BLaER1 treated with 17β-estradiol and CSF1 and Interleukin-3, amounts not matched to agents 10 nM and 100 nM (cell line): ENCODE measurements around the gene ATRIP.

ENCODE experiments used
- H3K27ac ChIP-seq, 11 experiments: shearing (Covaris generic); formaldehyde crosslinking; 2 replicates each; pipeline ENCODE4 v1.8.1; 2022
- H3K27me3 ChIP-seq, 11 experiments: shearing (Covaris generic); formaldehyde crosslinking; 2 replicates each; pipeline ENCODE4 v1.8.1; 2022
- H3K36me3 ChIP-seq, 11 experiments: shearing (Covaris generic); formaldehyde crosslinking; 2 replicates each; pipeline ENCODE4 v1.8.1; 2022
- H3K4me1 ChIP-seq, 10 experiments: shearing (Covaris generic); formaldehyde crosslinking; 2 replicates each; pipeline ENCODE4 v1.8.1; 2022
- H3K4me2 ChIP-seq, 11 experiments: shearing (Covaris generic); formaldehyde crosslinking; 2 replicates each; pipeline ENCODE4 v1.8.1; 2022
- H3K4me3 ChIP-seq, 10 experiments: shearing (Covaris generic); formaldehyde crosslinking; 2 replicates each; pipeline ENCODE4 v1.8.1; 2022
- H3K9ac ChIP-seq, 11 experiments: shearing (Covaris generic); formaldehyde crosslinking; 2 replicates each; pipeline ENCODE4 v1.8.1; 2022
- H3K9me3 ChIP-seq, 11 experiments: shearing (Covaris generic); formaldehyde crosslinking; replicated peaks in 1 of 11; 2 replicates each; pipeline ENCODE4 v1.8.1; 2022
- H4K20me1 ChIP-seq, 11 experiments: shearing (Covaris generic); formaldehyde crosslinking; 2 replicates each; pipeline ENCODE4 v1.8.1; 2022
- Cebpa-rat ChIP-seq, 11 experiments: shearing (Covaris generic); IDR thresholded peaks; 2 replicates each; pipeline ENCODE4 v1.8.1; 2022

ATRIP gene

DNA sequence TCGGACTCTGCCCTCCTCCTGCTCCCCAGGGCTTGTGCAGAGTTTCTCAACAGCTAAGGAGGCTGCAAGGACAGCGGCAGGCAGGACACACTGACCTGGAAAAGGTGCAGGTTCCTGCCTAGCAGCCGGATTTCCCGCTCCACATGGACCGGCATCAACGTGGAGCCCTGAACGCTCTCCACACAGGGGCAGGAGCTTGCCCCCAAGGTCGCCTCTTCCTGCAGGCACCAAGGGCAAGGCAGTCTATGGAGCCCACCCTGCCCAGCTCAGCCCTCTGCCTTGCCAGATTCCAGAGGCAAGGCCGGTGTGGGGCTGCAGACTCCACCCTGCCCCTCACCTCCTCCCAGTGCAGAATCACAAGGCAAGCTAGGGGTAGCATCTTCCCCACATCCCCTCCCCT, 27.4 kb upstream of the ATRIP start:
- H3K36me3 ChIP-seq, result peaks cover 46 to 99% (median 89%) of the 10 kb centered on the region in 11 experiments
- H3K27ac ChIP-seq, result no peak overlapping the region
- no peak overlapping the region for H3K4me2 ChIP-seq
- H3K27me3 ChIP-seq, result no peaks in the 10 kb centered on the region
- H3K9ac ChIP-seq, result peak overlapping the region in 2 of 11 experiments; percentile 7 to 9; a peak in 3 of 22 replicates
- H4K20me1 ChIP-seq, result peaks cover 0 to 89% (median 63%) of the 10 kb centered on the region in 11 experiments; a peak in 18 of 22 replicates
- no peaks in the 10 kb centered on the region for H3K9me3 ChIP-seq
- peaks cover 17 to 28% (median 23%) of the 10 kb centered on the region in 10 experiments for H3K4me1 ChIP-seq
- no peak overlapping the region for H3K4me3 ChIP-seq
- no peak for TF ChIP-seq Cebpa-rat (IDR thresholded peaks at IDR 0.05)

DNA sequence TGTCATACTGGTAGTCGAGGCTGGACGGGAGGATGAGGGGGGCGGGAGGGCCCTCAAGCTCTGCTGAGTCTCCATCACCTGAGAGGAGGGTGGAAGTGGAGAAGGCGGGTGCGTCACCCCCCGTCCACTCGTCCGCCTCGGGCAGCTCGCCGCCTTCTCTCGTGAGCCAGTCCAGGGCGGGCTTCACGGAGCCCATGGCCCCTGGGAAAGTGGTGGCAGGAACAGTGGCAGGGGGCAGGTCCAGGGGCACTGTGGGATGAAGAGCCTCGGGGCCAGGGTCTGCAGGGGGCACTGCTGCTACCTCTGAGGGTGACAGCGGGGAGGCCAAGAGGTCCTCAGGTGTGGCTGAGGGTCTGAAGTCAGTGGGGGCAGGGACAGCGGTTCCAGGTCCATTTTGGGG, 26.9 kb upstream of the ATRIP start:
- Histone ChIP-seq H3K36me3 (peaks cover 42 to 99% (median 89%) of the 10 kb centered on the region in 11 experiments), H4K20me1 (peaks cover 0 to 89% (median 68%) of the 10 kb centered on the region in 11 experiments; a peak in 18 of 22 replicates)

DNA sequence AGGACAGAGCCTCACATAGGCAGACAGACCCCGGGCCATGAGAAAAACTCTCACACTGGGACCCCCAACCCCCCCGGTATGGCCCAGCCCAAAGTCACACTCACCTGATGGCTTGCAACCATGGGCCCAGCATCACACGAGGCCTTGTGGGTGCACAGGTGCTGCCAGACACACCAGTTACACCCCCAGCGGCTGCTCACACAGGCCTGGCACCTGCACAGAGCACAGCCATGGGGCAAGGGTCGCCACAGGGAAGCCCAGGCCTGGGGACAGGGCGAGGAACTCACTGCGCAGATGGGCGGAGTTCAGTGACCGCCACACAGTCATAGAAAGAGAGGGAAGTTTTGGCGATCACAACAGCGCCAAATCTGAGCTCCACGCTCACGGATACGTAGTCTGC, 26.0 kb upstream of the ATRIP start:
- Histone ChIP-seq H3K4me3 (no peak overlapping the region), H3K36me3 (peaks cover 32 to 97% (median 82%) of the 10 kb centered on the region in 11 experiments), H3K27me3 (no peaks in the 10 kb centered on the region), H4K20me1 (peaks cover 0 to 96% (median 78%) of the 10 kb centered on the region in 11 experiments; a peak in 18 of 22 replicates), H3K27ac (no peak overlapping the region), H3K9me3 (no peaks in the 10 kb centered on the region), H3K4me1 (peaks cover 24 to 43% (median 37%) of the 10 kb centered on the region in 10 experiments), H3K4me2 (no peak overlapping the region), H3K9ac (peak overlapping the region in 4 of 11 experiments; percentile 18 to 36 (median 28); a peak in 2 of 22 replicates)
- no peak for TF ChIP-seq Cebpa-rat (IDR thresholded peaks at IDR 0.05)

More for the DNA sequence above, 26.9 kb upstream of the ATRIP start:
- H3K9me3 ChIP-seq, result no peaks in the 10 kb centered on the region
- H3K9ac ChIP-seq, result peak overlapping the region in 2 of 11 experiments; percentile 7 to 9; a peak in 2 of 22 replicates
- H3K27me3 ChIP-seq, result no peaks in the 10 kb centered on the region
- H3K4me3 ChIP-seq, result no peak overlapping the region
- no peak for TF ChIP-seq Cebpa-rat (IDR thresholded peaks at IDR 0.05)
- H3K27ac ChIP-seq, result no peak overlapping the region
- peaks cover 17 to 33% (median 28%) of the 10 kb centered on the region in 10 experiments for H3K4me1 ChIP-seq
- no peak overlapping the region for H3K4me2 ChIP-seq

DNA sequence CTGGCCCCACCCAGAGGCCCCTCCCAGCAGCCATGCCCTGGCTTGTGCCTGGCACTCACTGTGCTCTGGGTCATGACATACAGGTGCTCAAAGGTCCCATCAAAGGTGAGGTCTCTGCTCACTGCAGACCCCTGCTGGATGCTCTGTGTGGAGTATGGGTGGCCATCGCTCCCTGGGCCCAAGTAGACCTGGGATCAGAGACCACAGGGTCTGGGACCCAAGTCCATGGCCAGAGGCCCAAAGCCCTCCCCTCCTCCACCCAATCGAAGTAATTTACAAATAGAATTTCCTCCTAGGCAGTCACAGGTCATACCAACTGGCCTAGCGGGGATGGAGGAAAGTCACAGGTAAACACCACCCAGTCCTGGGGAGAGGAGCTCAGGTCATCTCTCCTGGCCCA, 24.3 kb upstream of the ATRIP start:
- Histone ChIP-seq H3K4me2 (peak overlapping the region in 10 of 11 experiments; percentile 50 to 100 (median 92); a peak in 19 of 22 replicates), H3K36me3 (peaks cover 20 to 80% (median 65%) of the 10 kb centered on the region in 11 experiments), H4K20me1 (peaks cover 0 to 99% (median 88%) of the 10 kb centered on the region in 11 experiments; a peak in 18 of 22 replicates), H3K9me3 (no peaks in the 10 kb centered on the region), H3K9ac (peak overlapping the region in 7 of 11 experiments; percentile 12 to 56 (median 38); a peak in 9 of 22 replicates), H3K27me3 (no peaks in the 10 kb centered on the region), H3K27ac (peak overlapping the region in 5 of 11 experiments; percentile 10 to 47 (median 22); a peak in 7 of 22 replicates), H3K4me3 (no peak overlapping the region), H3K4me1 (peaks cover 41 to 60% (median 54%) of the 10 kb centered on the region in 10 experiments)
- TF ChIP-seq Cebpa-rat (IDR thresholded peaks at IDR 0.05), result no peak

DNA sequence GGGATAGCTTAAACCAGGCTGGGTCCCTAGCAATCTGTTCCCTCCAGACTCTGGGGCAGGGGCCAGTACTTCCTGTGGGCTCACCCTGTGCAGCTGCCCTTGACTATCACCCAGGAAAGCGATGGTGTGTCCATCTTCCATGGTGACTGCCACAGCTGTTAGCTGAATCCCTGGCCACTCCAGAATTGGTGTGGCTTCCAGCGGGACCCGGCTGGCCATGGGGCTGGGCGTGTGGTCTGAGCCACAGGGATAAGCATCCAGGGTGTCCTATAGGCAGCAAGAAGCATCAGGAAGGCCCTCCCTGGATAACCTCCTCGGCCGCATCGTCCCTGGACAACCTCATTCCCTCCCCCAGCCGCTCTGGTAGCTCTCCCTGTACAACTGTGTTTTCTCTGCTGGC, 23.9 kb upstream of the ATRIP start:
- H3K9me3 ChIP-seq, result no peaks in the 10 kb centered on the region
- H3K4me3 ChIP-seq, result no peak overlapping the region
- H3K36me3 ChIP-seq, result peaks cover 16 to 76% (median 61%) of the 10 kb centered on the region in 11 experiments; a peak in 21 of 22 replicates
- H3K27me3 ChIP-seq, result no peaks in the 10 kb centered on the region
- peaks cover 0 to 99% (median 85%) of the 10 kb centered on the region in 11 experiments; a peak in 18 of 22 replicates for H4K20me1 ChIP-seq
- H3K4me1 ChIP-seq, result peaks cover 45 to 64% (median 59%) of the 10 kb centered on the region in 10 experiments
- peak overlapping the region in 9 of 11 experiments; percentile 12 to 98 (median 42); a peak in 14 of 22 replicates for H3K9ac ChIP-seq
- H3K27ac ChIP-seq, result peak overlapping the region in 7 of 11 experiments; percentile 10 to 47 (median 19); a peak in 10 of 22 replicates
- H3K4me2 ChIP-seq, result peak overlapping the region; percentile 42 to 100 (median 90)
- no peak for TF ChIP-seq Cebpa-rat (IDR thresholded peaks at IDR 0.05)

DNA sequence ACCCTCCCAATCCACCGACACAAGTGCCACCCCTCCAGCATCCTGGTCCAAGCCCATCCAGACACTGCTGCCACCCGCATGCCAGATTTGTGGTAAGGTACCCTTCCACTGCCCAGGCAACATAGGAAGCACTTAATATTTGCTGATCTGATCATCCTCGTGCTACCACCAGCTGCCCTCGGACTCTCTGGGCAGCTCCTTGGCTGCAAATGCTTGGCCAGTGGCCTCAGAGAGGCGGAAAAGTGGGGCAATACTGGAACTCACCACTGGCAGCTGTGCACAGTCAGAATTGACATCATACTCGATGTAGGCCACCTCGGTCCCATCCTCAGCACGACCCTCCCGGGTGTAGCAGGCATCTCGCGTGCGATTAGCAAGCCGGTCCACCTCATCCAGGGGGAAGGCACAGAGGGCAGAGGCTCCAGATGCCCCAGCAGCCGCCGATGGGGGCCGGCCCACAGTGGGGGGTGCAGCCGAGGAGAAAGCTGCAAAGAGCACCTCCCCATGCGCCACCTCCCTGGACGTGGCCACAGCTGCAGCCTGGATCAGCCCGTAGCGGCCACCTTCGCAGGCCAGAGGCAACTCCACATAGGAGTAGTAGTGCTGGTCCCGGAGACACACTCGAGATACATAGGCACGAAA, 23.2 kb upstream of the ATRIP start:
- Histone ChIP-seq H3K27ac (peak overlapping the region in 5 of 11 experiments; percentile 13 to 98 (median 22); a peak in 6 of 22 replicates), H3K4me1 (peaks cover 52 to 71% (median 65%) of the 10 kb centered on the region in 10 experiments), H3K4me2 (peak overlapping the region; percentile 42 to 100 (median 90); a peak in 21 of 22 replicates), H3K27me3 (no peaks in the 10 kb centered on the region), H3K4me3 (no peak overlapping the region), H3K36me3 (peaks cover 9 to 69% (median 54%) of the 10 kb centered on the region in 11 experiments; a peak in 21 of 22 replicates), H4K20me1 (peaks cover 0 to 99% (median 82%) of the 10 kb centered on the region in 11 experiments; a peak in 18 of 22 replicates), H3K9me3 (no peaks in the 10 kb centered on the region), H3K9ac (peak overlapping the region in 9 of 11 experiments; percentile 12 to 98 (median 42); a peak in 11 of 22 replicates)
- TF ChIP-seq Cebpa-rat (IDR thresholded peaks at IDR 0.05), result no peak

DNA sequence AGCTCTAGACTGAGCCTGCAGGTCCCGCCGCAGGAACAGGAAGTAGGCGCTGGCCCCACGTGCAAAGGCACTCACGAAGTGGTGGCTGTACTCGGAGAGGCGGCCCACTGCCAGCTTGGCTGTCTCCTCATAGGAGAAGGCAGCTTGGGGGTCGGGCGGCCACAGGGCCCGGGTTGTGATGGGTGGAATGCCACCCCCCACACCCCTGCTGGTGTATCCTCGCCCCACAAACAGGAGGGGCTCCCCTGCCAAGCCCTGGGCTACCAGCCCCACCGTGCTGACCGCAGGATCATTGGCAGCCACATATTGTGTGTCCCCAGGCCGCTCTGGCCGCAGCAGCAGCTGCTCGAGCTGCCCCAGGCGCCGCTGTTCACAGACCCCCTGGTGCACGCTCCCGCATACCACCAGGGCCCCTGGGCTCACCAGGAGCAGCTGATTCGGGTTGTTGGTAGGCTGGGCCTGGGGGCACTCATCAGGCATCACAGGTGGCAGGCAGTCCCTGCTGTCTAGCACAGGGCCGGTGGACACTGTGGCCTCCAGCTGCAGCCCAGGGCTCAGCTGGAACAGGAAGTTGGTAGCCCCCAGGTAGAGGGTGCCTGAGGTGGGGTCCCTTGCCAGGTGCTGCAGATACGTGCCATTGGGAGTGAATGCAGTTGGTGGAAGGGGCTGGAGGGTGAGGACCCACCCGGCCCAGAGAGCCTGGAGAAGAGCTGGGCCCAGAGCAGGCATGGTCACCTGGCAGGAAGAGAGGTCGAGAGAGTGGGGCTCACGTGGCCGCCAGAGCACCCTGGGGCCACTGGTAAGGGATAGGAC, 22.4 kb upstream of the ATRIP start:
- peak overlapping the region in 7 of 11 experiments; percentile 20 to 99 (median 98); a peak in 7 of 22 replicates for H3K9ac ChIP-seq
- peak overlapping the region in 5 of 11 experiments; percentile 13 to 98 (median 16); a peak in 7 of 22 replicates for H3K27ac ChIP-seq
- H3K4me2 ChIP-seq, result peak overlapping the region in 9 of 11 experiments; percentile 71 to 100 (median 97); a peak in 17 of 22 replicates
- peaks cover 53 to 71% (median 66%) of the 10 kb centered on the region in 10 experiments for H3K4me1 ChIP-seq
- no peaks in the 10 kb centered on the region for H3K27me3 ChIP-seq
- peaks cover 2 to 62% (median 47%) of the 10 kb centered on the region in 11 experiments; a peak in 19 of 22 replicates for H3K36me3 ChIP-seq
- TF ChIP-seq Cebpa-rat (IDR thresholded peaks at IDR 0.05), result no peak
- no peaks in the 10 kb centered on the region for H3K9me3 ChIP-seq
- peaks cover 0 to 92% (median 77%) of the 10 kb centered on the region in 11 experiments; a peak in 18 of 22 replicates for H4K20me1 ChIP-seq
- H3K4me3 ChIP-seq, result no peak overlapping the region

DNA sequence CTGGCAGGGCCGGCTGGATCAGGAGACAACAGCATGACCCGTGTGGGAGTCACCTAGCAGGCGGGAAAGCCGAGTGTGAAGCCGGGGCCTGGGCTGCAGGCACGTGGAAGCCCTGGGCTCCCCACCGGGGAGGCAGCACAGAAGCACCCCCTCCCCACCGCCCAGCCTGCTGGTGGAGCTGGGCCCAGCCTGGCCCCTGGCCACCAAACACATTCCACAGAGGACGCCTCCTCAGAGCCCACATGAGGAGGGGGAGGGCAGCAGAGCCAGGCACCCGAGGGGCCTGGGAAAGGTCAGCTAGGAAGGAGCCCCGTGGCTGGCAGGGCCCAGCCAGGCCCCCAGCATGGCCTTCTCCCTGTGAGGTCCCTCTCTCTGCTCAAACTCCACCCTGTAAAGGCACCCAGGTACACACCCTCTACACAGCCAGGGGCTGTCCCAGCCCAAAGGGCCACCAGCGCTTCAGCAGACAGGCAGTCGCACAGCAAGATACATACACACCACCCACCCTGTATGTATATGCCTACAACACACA, 21.2 kb upstream of the ATRIP start:
- H3K27ac ChIP-seq, result peak overlapping the region in 9 of 11 experiments; percentile 52 to 99 (median 97); a peak in 15 of 22 replicates
- H3K27me3 ChIP-seq, result no peaks in the 10 kb centered on the region
- peaks cover 0 to 81% (median 69%) of the 10 kb centered on the region in 11 experiments; a peak in 18 of 22 replicates for H4K20me1 ChIP-seq
- peaks cover 53 to 75% (median 74%) of the 10 kb centered on the region in 10 experiments for H3K4me1 ChIP-seq
- H3K4me3 ChIP-seq, result 0 out of 20 replicates have a peak overlapping the region, but pooled peaks of 1 of the 10 experiments have one; percentile 89
- H3K9ac ChIP-seq, result peak overlapping the region in 10 of 11 experiments; percentile 21 to 100 (median 98); a peak in 17 of 22 replicates
- no peak for TF ChIP-seq Cebpa-rat (IDR thresholded peaks at IDR 0.05)
- no peaks in the 10 kb centered on the region for H3K9me3 ChIP-seq
- peak overlapping the region; percentile 35 to 100 (median 97); a peak in 21 of 22 replicates for H3K4me2 ChIP-seq
- peaks cover 0 to 51% (median 37%) of the 10 kb centered on the region in 11 experiments; a peak in 19 of 22 replicates for H3K36me3 ChIP-seq
